OCI-LY7 (cell line): ENCODE data around the gene CENPP. TPM values are rescaled to one million over a fixed set of nuclear protein-coding genes. Genes with fewer than 3 reads are reported as not detected.

Source experiments
- BruUV-seq: library from RNA; stranded (reverse); fragments of 400-500 nt; replicated peaks from 2 replicates; lab custom pipeline; 2021; lab: Mats Ljungman, UMichigan
- CTCF ChIA-PET: fragments of 300-600 bp; sonication (Branson Sonifier 250); formaldehyde crosslinking; loops from one replicate; lab custom pipeline; 2022; ENCODE audit warnings: antibody characterized with exemption; ENCODE audit not compliant: unreplicated experiment; lab: Charles Lee
- POLR2A ChIA-PET: fragments of 300-600 bp; sonication (Branson Sonifier 250); formaldehyde crosslinking; loops from one replicate; lab custom pipeline; 2022; ENCODE audit warnings: antibody characterized with exemption; lab: Charles Lee
- DNase-seq: peaks from one replicate; pipeline ENCODE4 v3.0.0-alpha.2; 2015; ENCODE audit warnings: low spot score
- H2AFZ ChIP-seq: fragments of 200-600 bp; sonication (generic), shearing (Covaris generic); 2 replicates; pipeline ENCODE4 v1.6.1; 2014; ENCODE audit warnings: mild to moderate bottlenecking, antibody characterized with exemption, low read length, moderate library complexity
- H3K27ac ChIP-seq: fragments of 200-600 bp; sonication (generic); 2 replicates; pipeline ENCODE4 v1.5.1; 2014; ENCODE audit warnings: mixed run types, low read depth, mild to moderate bottlenecking, moderate library complexity, low read length, inconsistent platforms; ENCODE audit not compliant: poor library complexity, severe bottlenecking
- H3K36me3 ChIP-seq: fragments of 200-600 bp; sonication (generic); 2 replicates; pipeline ENCODE4 v1.6.1; 2014; ENCODE audit warnings: mild to moderate bottlenecking, antibody characterized with exemption, low read length, moderate library complexity, mixed read lengths; ENCODE audit not compliant: insufficient read depth
- H3K4me1 ChIP-seq: fragments of 200-600 bp; sonication (generic); 2 replicates; pipeline ENCODE4 v1.5.1; 2014; ENCODE audit warnings: mild to moderate bottlenecking, low read length; ENCODE audit not compliant: insufficient read depth, poor library complexity, severe bottlenecking
- H3K4me2 ChIP-seq: fragments of 200-600 bp; sonication (generic); 2 replicates; pipeline ENCODE4 v1.6.1; 2014; ENCODE audit warnings: mild to moderate bottlenecking, low read length
- H3K4me3 ChIP-seq: fragments of 200-600 bp; sonication (generic); 2 replicates; pipeline ENCODE4 v1.5.1; 2014; ENCODE audit warnings: mild to moderate bottlenecking, low read depth, low read length; ENCODE audit not compliant: poor library complexity, severe bottlenecking
- H3K79me2 ChIP-seq: fragments of 200-600 bp; sonication (generic); 2 replicates; pipeline ENCODE4 v1.6.1; 2016; ENCODE audit warnings: low read depth, mild to moderate bottlenecking, low read length, moderate library complexity, mixed read lengths; ENCODE audit not compliant: insufficient read depth
- H3K9me2 ChIP-seq: fragments of 200-600 bp; sonication (generic); 2 replicates; pipeline ENCODE4 v1.6.1; 2016; ENCODE audit warnings: mild to moderate bottlenecking, low read length, mixed read lengths; ENCODE audit not compliant: insufficient read depth
- H3K9me3 ChIP-seq: fragments of 200-600 bp; sonication (generic); 2 replicates; pipeline ENCODE4 v1.6.1; 2014; ENCODE audit warnings: mild to moderate bottlenecking, mixed run types, low read length, mixed read lengths
- H4K20me1 ChIP-seq: fragments of 200-600 bp; sonication (generic); 2 replicates; pipeline ENCODE4 v1.6.1; 2014; ENCODE audit warnings: mild to moderate bottlenecking, antibody characterized with exemption, low read length, moderate library complexity, mixed read lengths; ENCODE audit not compliant: insufficient read depth
- CTCF ChIP-seq: fragments of 200-600 bp; sonication (generic); conservative IDR thresholded peaks from 2 replicates; pipeline ENCODE4 v1.5.1; 2014; ENCODE audit warnings: mild to moderate bottlenecking, antibody characterized with exemption, low read length, moderate library complexity, mixed read lengths
- EZH2phosphoT487 ChIP-seq: fragments of 200-600 bp; sonication (generic); IDR thresholded peaks from 2 replicates; pipeline ENCODE4 v1.6.1; 2018; ENCODE audit warnings: low read depth, borderline replicate concordance, mild to moderate bottlenecking, mixed run types, antibody characterized with exemption, low read length, moderate library complexity, mixed read lengths
- intact Hi-C: fragments of 100-400 bp; cut with micrococcal nuclease; formaldehyde crosslinking; loops from one replicate; pipeline ENCODE4 v1.10.0; 2022; ENCODE audit not compliant: unreplicated experiment
- total RNA-seq, 2 experiments: library from RNA; depleted of rRNA in 1 of 2; stranded (reverse); fragments of >200 nt in 1 of 2; shearing (Covaris generic) in 1 of 2; gene quantifications; 2 replicates each; pipeline ENCODE4 v1.2.3, GENCODE V29; 2014 to 2022

The CENPP gene
- total RNA-seq, 2 experiments from 2014 or later: 25.4 to 30.9 TPM

- H4K20me1 ChIP-seq: no peaks in the 10 kb centered on the region
- TF ChIP-seq EZH2phosphoT487 (no peak), CTCF (no peak)
- intact Hi-C loops: loop anchor here (5.0 kb wide), 1 partner anchor 293 kb away; no protein-coding TSS in a partner anchor
- no peak overlapping the region for H3K27ac ChIP-seq
- no TSS peak for BruUV-seq
- H3K4me3 ChIP-seq: no peak overlapping the region
- H3K79me2 ChIP-seq: no peaks in the 10 kb centered on the region
- no peaks in the 10 kb centered on the region for H3K9me3 ChIP-seq
- H3K4me2 ChIP-seq: no peak overlapping the region
- no peak for DNase-seq
- H3K36me3 ChIP-seq: no peaks in the 10 kb centered on the region
- ChIA-PET CTCF (no interaction called here), POLR2A (no interaction called here)
- no peaks in the 10 kb centered on the region for H3K9me2 ChIP-seq
- H2AFZ ChIP-seq: no peak overlapping the region
- H3K4me1 ChIP-seq: no peaks in the 10 kb centered on the region
These were observed 109.5 kb downstream of the CENPP start for GRCh38 chr9:92435263-92435662.

GRCh38 chr9:92438900-92439526 lies 113.3 kb downstream of the CENPP start:
- no peak for TF ChIP-seq EZH2phosphoT487
- peak; percentile 66 for TF ChIP-seq CTCF
- no peaks in the 10 kb centered on the region for H3K36me3 ChIP-seq
- H3K27ac ChIP-seq: no peak overlapping the region
- no peak overlapping the region for H3K4me2 ChIP-seq
- POLR2A ChIA-PET: interaction anchor here (0.5 to 1.1 kb wide), 2 partner anchors 56 to 637 kb away, joined by 3 to 5 read pairs; no protein-coding TSS in a partner anchor
- no peaks in the 10 kb centered on the region for H3K79me2 ChIP-seq
- no peak overlapping the region for H2AFZ ChIP-seq
- intact Hi-C loops: loop anchor here (5.0 kb wide), 1 partner anchor 297 kb away; no protein-coding TSS in a partner anchor
- BruUV-seq: no TSS peak
- H3K9me2 ChIP-seq: no peaks in the 10 kb centered on the region
- no peaks in the 10 kb centered on the region for H3K9me3 ChIP-seq
- H4K20me1 ChIP-seq: no peaks in the 10 kb centered on the region
- H3K4me3 ChIP-seq: no peak overlapping the region
- no peaks in the 10 kb centered on the region for H3K4me1 ChIP-seq
- DNase-seq: peak; percentile 11
- CTCF ChIA-PET: no interaction called here
